Esophagus (tissue), 2 donors: ENCODE data around the gene ZNF317. TPM values are rescaled to one million over a fixed set of nuclear protein-coding genes. Genes with fewer than 3 reads are reported as not detected.

Source experiments
- H3K27ac ChIP-seq, 2 donors: one replicate each; pipeline ENCODE4 v1.5.1; 2013; ENCODE audit warnings: low read depth in 2 of 2, mild to moderate bottlenecking in 2 of 2, inconsistent platforms in 1 of 2, low read length in 1 of 2, moderate library complexity in 1 of 2
- H3K27me3 ChIP-seq, 2 donors: one replicate each; pipeline ENCODE4 v1.6.1; 2013; ENCODE audit warnings: low read length in 2 of 2, control low read depth in 1 of 2, mild to moderate bottlenecking in 1 of 2; ENCODE audit not compliant: insufficient read depth in 2 of 2, control insufficient read depth in 1 of 2
- H3K36me3 ChIP-seq, 2 donors: one replicate each; pipeline ENCODE4 v1.6.1; 2013; ENCODE audit warnings: low read length in 1 of 2; ENCODE audit not compliant: control insufficient read depth in 2 of 2, insufficient read depth in 2 of 2
- H3K4me1 ChIP-seq, 2 donors: one replicate each; pipeline ENCODE4 v1.6.1; 2013; ENCODE audit warnings: low read length in 1 of 2; ENCODE audit not compliant: control insufficient read depth in 2 of 2, insufficient read depth in 2 of 2
- H3K4me3 ChIP-seq, 2 donors: one replicate each; pipeline ENCODE4 v1.5.1; 2013; ENCODE audit warnings: low read length in 2 of 2, mild to moderate bottlenecking in 2 of 2, low read depth in 1 of 2, moderate library complexity in 1 of 2
- H3K9me3 ChIP-seq, 2 donors: one replicate each; pipeline ENCODE4 v1.6.1; 2013; ENCODE audit warnings: mild to moderate bottlenecking in 2 of 2, low read depth in 1 of 2, low read length in 1 of 2, moderate library complexity in 1 of 2; ENCODE audit not compliant: control insufficient read depth in 2 of 2, insufficient read depth in 1 of 2
- WGBS, 2 donors: extraction: QIAGEN DNeasy Blood & Tissue Kit; methylation state at CpG; one replicate each; pipeline ENCODE4 v1.1.7; 2013; 5-methylcytosine and 5-hydroxymethylcytosine counted together
- polyA plus RNA-seq, 2 donors: library from polyadenylated mRNA; stranded (reverse); fragments of 200-250 nt; gene quantifications; one replicate each; pipeline ENCODE4 v1.2.3, GENCODE V29; 2013
- donor health status: healthy with polysubstance abuse.
- donor health status: Bipolar disorder and iron deficiency.

Gene ZNF317
- polyA plus RNA-seq = 10 to 100 TPM; 11.0 to 21.7 TPM

GRCh38 chr19:9140159-9140874 is at the start of gene ZNF317:
ZNF317 (plus strand) TSS chr19:9140397; CDS start chr19:9156017, 15,620 bp downstream.
- Histone ChIP-seq H3K4me3 (peak within 1 kb of the TSS; percentile 93 to 100), H3K36me3 (no peaks in the 10 kb centered on the region), H3K9me3 (peaks cover 4% of the 10 kb centered on the region in 2 donors), H3K4me1 (no peaks in the 10 kb centered on the region), H3K27me3 (no peaks in the 10 kb centered on the region), H3K27ac (peak within 1 kb of the TSS; percentile 79 to 92)
- 0% methylated on average over 43 of the region's 43 CpGs for WGBS, 2 donors

GRCh38 chr19:9107375-9107774 is 32.8 kb upstream of the ZNF317 start, which contains the start of gene OR7G2:
OR7G2 (minus strand) TSS chr19:9107475; CDS start chr19:9103243, 4,232 bp downstream.
- Histone ChIP-seq H3K4me3 (no peak within 1 kb of the TSS), H3K4me1 (no peaks in the 10 kb centered on the region), H3K36me3 (no peaks in the 10 kb centered on the region), H3K27ac (no peak within 1 kb of the TSS), H3K9me3 (no peaks in the 10 kb centered on the region), H3K27me3 (peaks cover 0 to 4% of the 10 kb centered on the region in 2 donors)
- 50 to 55% methylated on average over 8 of the region's 8 CpGs for WGBS, 2 donors

GRCh38 chr19:9109959-9110358 is 30.2 kb upstream of the ZNF317 start:
- no peak overlapping the region for H3K27ac ChIP-seq
- WGBS, 2 donors = 40 to 64% methylated on average over 2 of the region's 2 CpGs
- peaks cover 0 to 4% of the 10 kb centered on the region in 2 donors for H3K27me3 ChIP-seq
- H3K4me1 ChIP-seq = no peaks in the 10 kb centered on the region
- no peak overlapping the region for H3K4me3 ChIP-seq
- H3K9me3 ChIP-seq = no peaks in the 10 kb centered on the region
- H3K36me3 ChIP-seq = no peaks in the 10 kb centered on the region

GRCh38 chr19:9115307-9115813 is 24.8 kb upstream of the ZNF317 start, which contains the start of gene OR7G1:
OR7G1 (minus strand) TSS chr19:9115763; CDS start chr19:9115763, 0 bp downstream.
- H3K27me3 ChIP-seq = no peaks in the 10 kb centered on the region
- no peak within 1 kb of the TSS for H3K27ac ChIP-seq
- no peaks in the 10 kb centered on the region for H3K9me3 ChIP-seq
- no peak within 1 kb of the TSS for H3K4me3 ChIP-seq
- H3K4me1 ChIP-seq = no peaks in the 10 kb centered on the region
- WGBS, 2 donors = 74 to 81% methylated on average over 2 of the region's 2 CpGs
- no peaks in the 10 kb centered on the region for H3K36me3 ChIP-seq

- no peak overlapping the region for H3K4me3 ChIP-seq
- H3K9me3 ChIP-seq = no peaks in the 10 kb centered on the region
- no peak overlapping the region for H3K27ac ChIP-seq
- H3K27me3 ChIP-seq = no peaks in the 10 kb centered on the region
- 54 to 55% methylated on average over 5 of the region's 5 CpGs for WGBS, 2 donors
- no peaks in the 10 kb centered on the region for H3K4me1 ChIP-seq
- no peaks in the 10 kb centered on the region for H3K36me3 ChIP-seq
Observed at GRCh38 chr19:9116547-9116946, 23.6 kb upstream of the ZNF317 start.

- H3K27me3 ChIP-seq = no peaks in the 10 kb centered on the region
- no peaks in the 10 kb centered on the region for H3K36me3 ChIP-seq
- no peak within 1 kb of the TSS for H3K4me3 ChIP-seq
- no peaks in the 10 kb centered on the region for H3K9me3 ChIP-seq
- 74% methylated on average over 1 of the region's 1 CpG for WGBS, 2 donors
- no peaks in the 10 kb centered on the region for H3K4me1 ChIP-seq
- no peak within 1 kb of the TSS for H3K27ac ChIP-seq
Observed at GRCh38 chr19:9126900-9127405, 13.2 kb upstream of the ZNF317 start, which contains the start of gene OR7G3. OR7G3 (minus strand) TSS chr19:9126950; CDS start chr19:9126950, 0 bp downstream.

GRCh38 chr19:9128171-9128570 is 12.0 kb upstream of the ZNF317 start:
- H3K27ac ChIP-seq = no peak overlapping the region
- H3K27me3 ChIP-seq = no peaks in the 10 kb centered on the region
- no peaks in the 10 kb centered on the region for H3K36me3 ChIP-seq
- no peak overlapping the region for H3K4me3 ChIP-seq
- no peaks in the 10 kb centered on the region for H3K9me3 ChIP-seq
- WGBS, 2 donors = 51 to 62% methylated on average over 3 of the region's 3 CpGs
- H3K4me1 ChIP-seq = no peaks in the 10 kb centered on the region

GRCh38 chr19:9130965-9131364 is 9.2 kb upstream of the ZNF317 start:
- Histone ChIP-seq H3K27me3 (no peaks in the 10 kb centered on the region), H3K27ac (no peak overlapping the region), H3K36me3 (no peaks in the 10 kb centered on the region), H3K4me3 (no peak overlapping the region), H3K9me3 (no peaks in the 10 kb centered on the region), H3K4me1 (no peaks in the 10 kb centered on the region)
- WGBS, 2 donors = 55 to 71% methylated on average over 1 of the region's 1 CpG

- Histone ChIP-seq H3K4me1 (no peaks in the 10 kb centered on the region), H3K4me3 (no peak overlapping the region), H3K9me3 (no peaks in the 10 kb centered on the region), H3K27me3 (no peaks in the 10 kb centered on the region), H3K36me3 (no peaks in the 10 kb centered on the region), H3K27ac (no peak overlapping the region)
- 56 to 61% methylated on average over 5 of the region's 5 CpGs for WGBS, 2 donors
Observed at GRCh38 chr19:9132422-9132821, 7.8 kb upstream of the ZNF317 start.
